ENCODE measurements around the gene RAB3D.
"Not testable (repeated sequence)": the region's sequence is repeated elsewhere in the genome, so short reads cannot be mapped to it uniquely, and the experiment has no call there.

The RAB3D gene

GRCh38 chr19:11338121-11338520 lies 1.3 kb downstream of the RAB3D start:
- Histone ChIP-seq H3K9me2 (replicated peaks; ENCODE audit: insufficient read depth, low read length) (no peaks in the 10 kb centered on the region), H2AFZ (ENCODE audit: low read depth, low read length, severe bottlenecking) (no peak overlapping the region), H3K4me2 (ENCODE audit: low read depth, low read length, poor library complexity, severe bottlenecking) (no peak overlapping the region), H3K27ac (ENCODE audit: low read depth, low read length) (no peak overlapping the region), H3K9ac (ENCODE audit: low read length) (no peak overlapping the region), H3K36me3 (ENCODE audit: low read length) (no peaks in the 10 kb centered on the region), H3F3A (ENCODE audit: insufficient read depth) (no peaks in the 10 kb centered on the region), H3K27me3 (ENCODE audit: low read length) (no peaks in the 10 kb centered on the region), H3K9me3 (ENCODE audit: insufficient read depth, low read length) (no peaks in the 10 kb centered on the region), H4K20me1 (ENCODE audit: low read depth, low read length) (no peaks in the 10 kb centered on the region), H3K4me3 (ENCODE audit: insufficient read depth, low read length, poor library complexity, severe bottlenecking) (no peak overlapping the region), H3K79me2 (ENCODE audit: insufficient read depth, low read length) (no peaks in the 10 kb centered on the region)
- no peak for TF ChIP-seq EZH2phosphoT487 (conservative IDR thresholded peaks at IDR 0.05; ENCODE audit: low read length)
- TF ChIP-seq, protein P1, sequence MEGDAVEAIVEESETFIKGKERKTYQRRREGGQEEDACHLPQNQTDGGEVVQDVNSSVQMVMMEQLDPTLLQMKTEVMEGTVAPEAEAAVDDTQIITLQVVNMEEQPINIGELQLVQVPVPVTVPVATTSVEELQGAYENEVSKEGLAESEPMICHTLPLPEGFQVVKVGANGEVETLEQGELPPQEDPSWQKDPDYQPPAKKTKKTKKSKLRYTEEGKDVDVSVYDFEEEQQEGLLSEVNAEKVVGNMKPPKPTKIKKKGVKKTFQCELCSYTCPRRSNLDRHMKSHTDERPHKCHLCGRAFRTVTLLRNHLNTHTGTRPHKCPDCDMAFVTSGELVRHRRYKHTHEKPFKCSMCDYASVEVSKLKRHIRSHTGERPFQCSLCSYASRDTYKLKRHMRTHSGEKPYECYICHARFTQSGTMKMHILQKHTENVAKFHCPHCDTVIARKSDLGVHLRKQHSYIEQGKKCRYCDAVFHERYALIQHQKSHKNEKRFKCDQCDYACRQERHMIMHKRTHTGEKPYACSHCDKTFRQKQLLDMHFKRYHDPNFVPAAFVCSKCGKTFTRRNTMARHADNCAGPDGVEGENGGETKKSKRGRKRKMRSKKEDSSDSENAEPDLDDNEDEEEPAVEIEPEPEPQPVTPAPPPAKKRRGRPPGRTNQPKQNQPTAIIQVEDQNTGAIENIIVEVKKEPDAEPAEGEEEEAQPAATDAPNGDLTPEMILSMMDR (IDR thresholded peaks at IDR 0.05; ENCODE audit: insufficient read depth, low read length, poor library complexity, severe bottlenecking), result no peak

DNA sequence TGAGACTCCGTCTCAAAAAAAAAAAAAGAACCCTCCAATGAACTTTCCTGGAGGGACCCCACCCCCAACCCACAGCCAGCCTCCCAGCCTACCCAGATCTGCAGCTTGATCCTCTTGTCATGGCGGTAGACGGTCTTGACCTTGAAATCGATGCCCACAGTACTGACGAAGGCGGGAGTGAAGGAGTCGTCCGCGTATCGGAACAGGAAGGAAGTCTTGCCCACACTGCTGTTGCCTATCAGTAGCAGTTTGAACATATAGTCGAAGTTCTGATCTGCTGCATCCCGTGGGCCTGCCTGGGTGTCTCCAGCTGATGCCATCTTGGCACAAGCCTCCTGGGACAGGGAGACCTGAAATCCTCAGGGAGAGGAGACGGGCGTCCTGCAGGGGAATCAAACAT lies 2.4 kb downstream of the RAB3D start:
- H3K36me3 ChIP-seq (ENCODE audit: low read length), result no peaks in the 10 kb centered on the region
- H3K79me2 ChIP-seq (ENCODE audit: insufficient read depth, low read length), result no peaks in the 10 kb centered on the region
- no peaks in the 10 kb centered on the region for H4K20me1 ChIP-seq (ENCODE audit: low read depth, low read length)
- no peaks in the 10 kb centered on the region for H3K27me3 ChIP-seq (ENCODE audit: low read length)
- no peaks in the 10 kb centered on the region for H3F3A ChIP-seq (ENCODE audit: insufficient read depth)
- TF ChIP-seq EZH2phosphoT487 (conservative IDR thresholded peaks at IDR 0.05; ENCODE audit: low read length), result no peak
- TF ChIP-seq, protein P1 (IDR thresholded peaks at IDR 0.05; ENCODE audit: insufficient read depth, low read length, poor library complexity, severe bottlenecking), result no peak
- H3K4me3 ChIP-seq (ENCODE audit: insufficient read depth, low read length, poor library complexity, severe bottlenecking), result no peak overlapping the region
- no peak overlapping the region for H3K27ac ChIP-seq (ENCODE audit: low read depth, low read length)
- H3K9me2 ChIP-seq (replicated peaks; ENCODE audit: insufficient read depth, low read length), result no peaks in the 10 kb centered on the region
- H3K9ac ChIP-seq (ENCODE audit: low read length), result no peak overlapping the region
- no peak overlapping the region for H3K4me2 ChIP-seq (ENCODE audit: low read depth, low read length, poor library complexity, severe bottlenecking)
- H3K9me3 ChIP-seq (ENCODE audit: insufficient read depth, low read length), result no peaks in the 10 kb centered on the region
- H2AFZ ChIP-seq (ENCODE audit: low read depth, low read length, severe bottlenecking), result no peak overlapping the region

DNA sequence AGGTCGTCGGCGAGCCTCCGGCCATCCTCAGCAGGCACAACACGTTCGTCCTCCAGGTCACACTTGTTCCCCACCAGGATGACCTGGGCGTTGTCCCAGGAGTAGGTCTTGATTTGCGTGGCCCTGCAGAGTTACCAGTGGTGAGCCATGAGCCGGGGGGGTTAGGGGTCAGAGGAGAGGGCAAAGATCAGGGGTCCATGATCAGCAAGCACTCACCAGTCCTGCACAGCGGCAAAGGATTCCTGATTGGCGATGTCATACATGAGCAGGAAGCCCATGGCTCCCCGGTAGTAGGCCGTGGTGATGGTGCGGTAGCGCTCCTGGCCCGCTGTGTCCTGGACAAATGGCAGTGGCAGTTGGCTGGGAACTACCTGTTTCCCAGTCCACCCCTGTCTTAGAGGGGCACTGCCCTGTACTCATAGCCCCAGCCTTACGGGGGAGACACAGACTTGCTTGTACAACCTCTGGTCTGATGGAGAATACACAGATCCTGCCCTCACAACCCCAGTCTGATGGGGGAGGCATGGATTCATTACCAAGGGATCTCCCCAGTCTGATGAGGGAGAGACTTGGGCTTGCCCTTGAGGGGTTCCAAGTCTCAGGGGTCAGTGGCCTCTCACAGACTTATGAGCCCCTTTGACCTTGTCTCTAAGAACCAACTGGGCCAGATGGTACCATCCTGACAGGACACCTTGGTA lies 3.9 kb downstream of the RAB3D start:
- no peaks in the 10 kb centered on the region for H3F3A ChIP-seq (ENCODE audit: insufficient read depth)
- no peaks in the 10 kb centered on the region for H3K79me2 ChIP-seq (ENCODE audit: insufficient read depth, low read length)
- H3K4me2 ChIP-seq (ENCODE audit: low read depth, low read length, poor library complexity, severe bottlenecking), result no peak overlapping the region
- TF ChIP-seq EZH2phosphoT487 (conservative IDR thresholded peaks at IDR 0.05; ENCODE audit: low read length), result no peak
- TF ChIP-seq, protein P1 (IDR thresholded peaks at IDR 0.05; ENCODE audit: insufficient read depth, low read length, poor library complexity, severe bottlenecking), result no peak
- no peak overlapping the region for H3K9ac ChIP-seq (ENCODE audit: low read length)
- no peak overlapping the region for H3K27ac ChIP-seq (ENCODE audit: low read depth, low read length)
- no peaks in the 10 kb centered on the region for H3K27me3 ChIP-seq (ENCODE audit: low read length)
- no peaks in the 10 kb centered on the region for H4K20me1 ChIP-seq (ENCODE audit: low read depth, low read length)
- no peak overlapping the region for H2AFZ ChIP-seq (ENCODE audit: low read depth, low read length, severe bottlenecking)
- H3K4me3 ChIP-seq (ENCODE audit: insufficient read depth, low read length, poor library complexity, severe bottlenecking), result no peak overlapping the region
- H3K36me3 ChIP-seq (ENCODE audit: low read length), result no peaks in the 10 kb centered on the region
- H3K9me2 ChIP-seq (replicated peaks; ENCODE audit: insufficient read depth, low read length), result no peaks in the 10 kb centered on the region
- no peaks in the 10 kb centered on the region for H3K9me3 ChIP-seq (ENCODE audit: insufficient read depth, low read length)

DNA sequence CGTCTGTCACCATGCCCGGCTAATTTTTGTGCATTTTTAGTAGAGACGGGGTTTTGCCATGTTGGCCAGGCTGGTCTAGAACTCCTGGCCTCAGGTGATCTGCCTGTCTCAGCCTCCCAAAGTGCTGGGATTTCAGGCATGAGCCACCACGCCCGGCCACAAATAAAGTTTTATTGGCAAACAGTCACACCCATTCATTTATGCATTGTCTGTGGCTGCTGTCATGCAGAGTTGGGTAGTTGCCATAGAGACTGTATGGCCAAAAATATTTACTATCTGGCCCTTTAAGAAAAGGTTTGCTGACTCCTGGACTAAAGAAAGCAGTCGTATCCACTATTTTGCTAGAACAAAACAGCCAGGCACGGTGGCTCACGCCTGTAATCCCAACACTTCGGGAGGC lies 5.6 kb downstream of the RAB3D start:
- not testable (repeated sequence) for H4K20me1 ChIP-seq (ENCODE audit: low read depth, low read length); H3K9ac ChIP-seq (ENCODE audit: low read length); H3K9me2 ChIP-seq (replicated peaks; ENCODE audit: insufficient read depth, low read length); H3K79me2 ChIP-seq (ENCODE audit: insufficient read depth, low read length); H3K36me3 ChIP-seq (ENCODE audit: low read length); H3K9me3 ChIP-seq (ENCODE audit: insufficient read depth, low read length); H3K27me3 ChIP-seq (ENCODE audit: low read length); H3K27ac ChIP-seq (ENCODE audit: low read depth, low read length); H2AFZ ChIP-seq (ENCODE audit: low read depth, low read length, severe bottlenecking); H3K4me3 ChIP-seq (ENCODE audit: insufficient read depth, low read length, poor library complexity, severe bottlenecking); H3F3A ChIP-seq (ENCODE audit: insufficient read depth); H3K4me2 ChIP-seq (ENCODE audit: low read depth, low read length, poor library complexity, severe bottlenecking)

Measured in SU-DHL-6 (cell line).